T-helper 22 cell (primary cell): ENCODE measurements around the gene PICK1.
"Not testable (repeated sequence)": the region's sequence is repeated elsewhere in the genome, so short reads cannot be mapped to it uniquely, and the experiment has no call there.

Experiments used
- DNase-seq: peaks from one replicate; pipeline ENCODE4 v3.0.0-alpha.2; 2020; ENCODE audit warnings: low read depth

The PICK1 gene

GRCh38 chr22:38030311-38031133 lies 26.7 kb upstream of the PICK1 start:
- no peak for DNase-seq

- no peak for DNase-seq
These were observed 25.7 kb upstream of the PICK1 start for GRCh38 chr22:38031491-38031890.

- DNase-seq, result no peak
These were observed 24.3 kb upstream of the PICK1 start for GRCh38 chr22:38032681-38033521.

GRCh38 chr22:38033522-38034277 lies 23.5 kb upstream of the PICK1 start:
- no peak for DNase-seq

GRCh38 chr22:38034278-38034882 lies 22.8 kb upstream of the PICK1 start:
- DNase-seq, result no peak

GRCh38 chr22:38034884-38035529 lies 22.2 kb upstream of the PICK1 start:
- DNase-seq, result no peak

- DNase-seq, result no peak
These were observed 21.7 kb upstream of the PICK1 start for GRCh38 chr22:38035530-38035885.

- DNase-seq, result no peak
These were observed 20.7 kb upstream of the PICK1 start for GRCh38 chr22:38036392-38037062.

- DNase-seq, result not testable (repeated sequence)
These were observed 19.6 kb upstream of the PICK1 start for GRCh38 chr22:38037367-38038150.

- no peak for DNase-seq
These were observed 18.8 kb upstream of the PICK1 start for GRCh38 chr22:38038426-38038825.

GRCh38 chr22:38038890-38039812 lies 18.1 kb upstream of the PICK1 start:
- no peak for DNase-seq

GRCh38 chr22:38040953-38041759 lies 16.0 kb upstream of the PICK1 start:
- DNase-seq, result no peak

- DNase-seq, result no peak
These were observed 15.3 kb upstream of the PICK1 start for GRCh38 chr22:38041760-38042487.

GRCh38 chr22:38042488-38042790 lies 14.8 kb upstream of the PICK1 start:
- no peak for DNase-seq

- DNase-seq, result no peak
These were observed 13.8 kb upstream of the PICK1 start for GRCh38 chr22:38043151-38044039.

- no peak for DNase-seq
These were observed 11.0 kb upstream of the PICK1 start for GRCh38 chr22:38046070-38046748.
